ENCODE measurements around the gene CHRNB4. TPM values are rescaled to one million over a fixed set of nuclear protein-coding genes. Genes with fewer than 3 reads are reported as not detected.

CHRNB4 gene
- total and polyA plus RNA-seq, 2 donors (not counting 3 experiments of a cell fraction or from before 2014, with no cell fraction given): 0.08 TPM; not detected in 1

GRCh38 chr15:78663703-78664102, 22.7 kb upstream of the CHRNB4 start:
- Histone ChIP-seq H4K20me1 (replicated peaks; ENCODE audit: control insufficient read depth, extremely low read depth, insufficient read depth, low read length) (no peaks in the 10 kb centered on the region), H2AFZ (ENCODE audit: low read depth, low read length) (no peak overlapping the region), H3K9me1 (replicated peaks; ENCODE audit: control insufficient read depth, extremely low read depth, insufficient read depth, low read length) (no peaks in the 10 kb centered on the region), H3K9ac (replicated peaks; ENCODE audit: extremely low read depth, insufficient read depth, low read length) (no peak overlapping the region), H3K27ac (ENCODE audit: insufficient read depth, low read depth, low read length) (no peak overlapping the region), H3K79me2 (ENCODE audit: control insufficient read depth, insufficient read depth, low read length) (no peaks in the 10 kb centered on the region), H3K27me3 (ENCODE audit: control insufficient read depth in 2 of 2, insufficient read depth in 2 of 2, low read length in 2 of 2) (peaks cover 4% of the 10 kb centered on the region in 2 experiments), H3K4me3 (replicated peaks in 1 of 3; ENCODE audit: insufficient read depth in 1 of 3, low read depth in 1 of 3, low read length in 3 of 3) (no peak overlapping the region), H3K9me3 (replicated peaks; ENCODE audit: control insufficient read depth, insufficient read depth, low read length) (no peaks in the 10 kb centered on the region), H3K4me1 (ENCODE audit: control insufficient read depth, extremely low read depth, insufficient read depth, low read length) (no peaks in the 10 kb centered on the region), H3K4me2 (ENCODE audit: insufficient read depth, low read length) (no peak overlapping the region), H3K36me3 (ENCODE audit: control insufficient read depth in 2 of 2, extremely low read depth in 1 of 2, insufficient read depth in 2 of 2, low read length in 2 of 2) (no peaks in the 10 kb centered on the region)
- intact Hi-C loops (cut with micrococcal nuclease): no loop called here
- dilution Hi-C loops (cut with MboI; ENCODE audit: extremely low pct_ligation_motif_present, low sequenced_read_pairs): no loop called here
- ChIA-PET POLR2A (no interaction called here), CTCF (interaction anchor here (1.0 kb wide), 1 partner anchor 24 kb away, joined by 3 read pairs; no protein-coding TSS in a partner anchor)
- TF ChIP-seq MYC (IDR thresholded peaks at IDR 0.05; ENCODE audit: low read depth, low read length) (no peak), EZH2 (IDR thresholded peaks at IDR 0.05; ENCODE audit: borderline replicate concordance, low read depth, low read length, severe bottlenecking) (no peak), CTCF (IDR thresholded peaks at IDR 0.05; ENCODE audit: extremely low read depth in 1 of 2, insufficient read depth in 1 of 2, low read depth in 1 of 2, low read length in 2 of 2) (no peak), POLR2AphosphoS5 (IDR thresholded peaks at IDR 0.05; ENCODE audit: insufficient read depth, low read depth, low read length) (no peak), POLR2A (IDR thresholded peaks at IDR 0.05; ENCODE audit: low read depth, low read length) (no peak), GATA2 (IDR thresholded peaks at IDR 0.05; ENCODE audit: insufficient read depth, insufficient read length, low read depth, low read length) (no peak), FOS (IDR thresholded peaks at IDR 0.05; ENCODE audit: borderline replicate concordance, insufficient read depth, low read length) (no peak), JUN (IDR thresholded peaks at IDR 0.05; ENCODE audit: borderline replicate concordance, insufficient read depth, insufficient read length, low read depth) (no peak), MAX (IDR thresholded peaks at IDR 0.05; ENCODE audit: insufficient read depth, insufficient read length) (no peak)
- DNase-seq (ENCODE audit: low read depth, low spot score): no peak
- FAIRE-seq: no peak
- BruUV-seq (replicated peaks): no TSS peak

All from endothelial cell of umbilical vein (primary cell).